DMS 273 treated with DMSO at 0.1 percent for 48 hours (cell line): ENCODE data around the gene TFEB.

Source experiments
- DNase-seq: peaks from one replicate; lab custom pipeline; 2025; lab: John Stamatoyannopoulos, UW

Gene TFEB

DNA sequence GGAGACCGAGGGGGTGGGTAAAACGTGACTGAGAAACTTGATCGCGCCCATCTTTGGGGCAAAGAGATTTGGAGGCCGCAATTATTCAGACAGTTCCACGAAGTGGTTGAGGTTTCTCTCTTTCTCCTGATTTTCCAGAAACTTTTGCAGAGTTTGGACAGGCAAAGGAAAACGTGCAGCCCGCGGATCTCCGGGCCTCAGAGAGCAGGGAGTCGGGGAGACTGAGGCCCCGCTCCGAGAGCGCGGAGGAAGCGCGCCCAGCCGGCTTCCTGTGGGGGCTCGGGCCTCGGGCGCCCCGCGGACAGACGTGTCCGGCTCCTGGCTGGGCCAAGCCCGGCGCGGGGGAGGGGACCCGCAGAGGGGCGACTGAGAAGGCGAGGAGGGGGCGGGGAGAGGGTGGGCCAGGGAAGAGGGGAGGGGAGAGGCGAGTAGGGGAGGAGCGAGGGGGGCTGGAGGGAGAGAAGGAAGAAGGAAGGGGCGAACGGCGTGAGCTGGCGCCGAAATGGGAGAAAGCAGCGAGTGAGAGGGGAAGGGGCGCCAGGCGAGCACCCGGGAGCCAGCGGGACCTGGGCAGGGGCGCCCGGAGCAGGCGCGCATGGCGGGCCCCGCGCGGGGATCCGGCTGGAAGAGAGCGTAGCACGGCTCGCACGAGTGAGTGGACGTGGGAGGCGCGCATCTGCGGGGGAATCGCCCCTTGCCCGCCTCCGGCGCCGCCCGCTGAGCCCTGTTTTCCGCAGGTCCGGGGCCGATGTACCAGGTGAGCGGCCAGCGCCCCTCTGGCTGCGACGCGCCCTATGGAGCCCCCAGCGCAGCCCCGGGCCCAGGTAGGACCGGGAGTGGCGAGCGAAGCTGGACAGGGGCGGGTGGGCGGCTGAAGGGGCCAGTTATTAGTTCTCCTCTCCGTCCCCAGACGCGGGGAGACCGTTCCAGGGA is 97.1 kb downstream of the TFEB start, which contains the start of gene MDFI:
Gene MDFI, plus strand, starts transcription at position 467 of the 933 bp plus-strand sequence. Its CDS starts 282 bp downstream, at position 749.
- no peak for DNase-seq

- DNase-seq: no peak
Measured at GRCh38 chr6:41637194-41638001, 98.0 kb downstream of the TFEB start.

GRCh38 chr6:41636833-41637193 is 98.6 kb downstream of the TFEB start:
- DNase-seq: no peak

DNA sequence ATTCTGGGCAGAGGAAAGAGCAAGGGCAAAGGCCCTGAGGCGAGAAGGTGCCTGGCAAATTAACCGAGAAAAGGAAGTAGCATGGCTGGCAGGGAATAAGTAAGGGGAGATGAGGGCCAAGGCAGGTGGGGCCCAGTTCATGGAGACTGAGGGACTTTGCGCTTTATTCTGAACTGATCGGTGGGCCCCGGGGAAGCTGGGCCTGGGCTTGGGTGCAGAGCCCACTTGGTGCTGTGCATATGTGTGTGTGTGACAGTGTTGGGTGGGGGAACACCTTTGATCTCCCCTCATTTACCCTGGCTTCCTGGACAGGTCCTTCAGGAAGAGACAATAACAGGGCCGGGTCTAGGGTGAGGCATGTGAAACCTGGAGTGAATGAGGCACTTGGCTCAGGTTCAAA is 100.0 kb downstream of the TFEB start:
- no peak for DNase-seq

GRCh38 chr6:41634657-41635056 is 100.8 kb downstream of the TFEB start:
- no peak for DNase-seq
